ENCODE measurements around the gene CPLX3. TPM values are rescaled to one million over a fixed set of nuclear protein-coding genes. Genes with fewer than 3 reads are reported as not detected.

Gene CPLX3
- total RNA-seq, 4 donors from 2014 or later, result not detected

- Histone ChIP-seq H3K4me3 (no peak overlapping the region), H3K9me3 (no peaks in the 10 kb centered on the region), H3K4me1 (peaks cover 20 to 64% (median 35%) of the 10 kb centered on the region in 4 donors), H3K27me3 (no peaks in the 10 kb centered on the region), H3K27ac (no peak overlapping the region), H3K36me3 (no peaks in the 10 kb centered on the region)
- intact Hi-C loops (cut with DNase I; ENCODE audit: low total_unique reads) (no loop called here), in situ Hi-C loops (cut with MboI; ENCODE audit: low pct_ligation_motif_present in 1 of 4, low pct_unique_long_range_greater_than_20kb in 1 of 4, low sequenced_read_pairs in 3 of 4) (no loop called here)
- TF ChIP-seq POLR2A (IDR thresholded peaks at IDR 0.05) (no peak), EP300 (IDR thresholded peaks at IDR 0.05; ENCODE audit: low read depth) (no peak), POLR2AphosphoS5 (IDR thresholded peaks at IDR 0.05) (no peak), CTCF (IDR thresholded peaks at IDR 0.05) (no peak)
- WGBS, 2 donors (ENCODE audit: low coverage in 1 of 2), result 94% methylated on average over 9 of the region's 9 CpGs; no CpG with 5 or more reads in 1 of the 2 donors
- DNase-seq, result no peak
Observed at GRCh38 chr15:74794970-74795349, 31.5 kb upstream of the CPLX3 start.

DNA sequence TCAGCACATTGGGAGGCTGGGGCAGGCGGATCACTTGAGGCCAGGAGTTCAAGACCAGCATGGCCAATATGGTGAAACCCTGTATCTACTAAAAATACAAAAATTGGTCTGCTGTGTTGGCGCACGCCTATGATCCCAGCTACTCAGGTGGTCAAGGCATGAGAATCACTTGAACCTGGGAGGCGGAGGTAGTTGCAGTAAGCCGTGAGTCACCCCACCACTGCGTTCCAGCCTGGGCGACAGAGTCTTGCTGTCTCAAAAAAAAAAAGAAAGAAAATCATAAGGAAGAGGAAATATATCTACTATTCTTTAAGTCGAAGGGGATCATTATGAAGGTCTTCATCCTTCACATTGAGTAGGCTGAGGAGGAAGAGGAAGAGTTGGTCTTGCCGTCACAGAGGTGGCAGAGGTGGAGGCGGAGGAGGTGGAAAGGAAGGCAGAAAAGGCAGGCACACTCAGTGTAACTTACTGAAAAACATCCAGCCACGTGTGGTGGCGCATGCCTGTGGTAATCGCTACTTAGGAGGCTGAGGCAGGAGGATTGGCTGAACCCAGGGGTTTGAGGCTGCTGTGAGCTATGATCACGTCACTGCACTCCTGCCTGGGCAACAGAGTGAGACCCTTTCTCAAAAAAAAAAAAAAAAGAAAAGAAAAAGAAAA lies 30.3 kb upstream of the CPLX3 start:
- no peak overlapping the region for H3K27ac ChIP-seq
- H3K27me3 ChIP-seq, result no peaks in the 10 kb centered on the region
- no peak for DNase-seq
- 83 to 91% methylated on average over 11 to 14 of the region's 14 CpGs for WGBS, 2 donors (ENCODE audit: low coverage in 1 of 2)
- in situ Hi-C loops (cut with MboI; ENCODE audit: low pct_ligation_motif_present in 1 of 4, low pct_unique_long_range_greater_than_20kb in 1 of 4, low sequenced_read_pairs in 3 of 4) (no loop called here), intact Hi-C loops (cut with DNase I; ENCODE audit: low total_unique reads) (no loop called here)
- H3K36me3 ChIP-seq, result no peaks in the 10 kb centered on the region
- TF ChIP-seq POLR2AphosphoS5 (IDR thresholded peaks at IDR 0.05), result no peak
- no peak for TF ChIP-seq POLR2A (IDR thresholded peaks at IDR 0.05)
- TF ChIP-seq EP300 (IDR thresholded peaks at IDR 0.05; ENCODE audit: low read depth), result no peak
- TF ChIP-seq CTCF (IDR thresholded peaks at IDR 0.05), result no peak
- H3K9me3 ChIP-seq, result no peaks in the 10 kb centered on the region
- no peak overlapping the region for H3K4me3 ChIP-seq
- peaks cover 15 to 61% (median 30%) of the 10 kb centered on the region in 4 donors for H3K4me1 ChIP-seq

DNA sequence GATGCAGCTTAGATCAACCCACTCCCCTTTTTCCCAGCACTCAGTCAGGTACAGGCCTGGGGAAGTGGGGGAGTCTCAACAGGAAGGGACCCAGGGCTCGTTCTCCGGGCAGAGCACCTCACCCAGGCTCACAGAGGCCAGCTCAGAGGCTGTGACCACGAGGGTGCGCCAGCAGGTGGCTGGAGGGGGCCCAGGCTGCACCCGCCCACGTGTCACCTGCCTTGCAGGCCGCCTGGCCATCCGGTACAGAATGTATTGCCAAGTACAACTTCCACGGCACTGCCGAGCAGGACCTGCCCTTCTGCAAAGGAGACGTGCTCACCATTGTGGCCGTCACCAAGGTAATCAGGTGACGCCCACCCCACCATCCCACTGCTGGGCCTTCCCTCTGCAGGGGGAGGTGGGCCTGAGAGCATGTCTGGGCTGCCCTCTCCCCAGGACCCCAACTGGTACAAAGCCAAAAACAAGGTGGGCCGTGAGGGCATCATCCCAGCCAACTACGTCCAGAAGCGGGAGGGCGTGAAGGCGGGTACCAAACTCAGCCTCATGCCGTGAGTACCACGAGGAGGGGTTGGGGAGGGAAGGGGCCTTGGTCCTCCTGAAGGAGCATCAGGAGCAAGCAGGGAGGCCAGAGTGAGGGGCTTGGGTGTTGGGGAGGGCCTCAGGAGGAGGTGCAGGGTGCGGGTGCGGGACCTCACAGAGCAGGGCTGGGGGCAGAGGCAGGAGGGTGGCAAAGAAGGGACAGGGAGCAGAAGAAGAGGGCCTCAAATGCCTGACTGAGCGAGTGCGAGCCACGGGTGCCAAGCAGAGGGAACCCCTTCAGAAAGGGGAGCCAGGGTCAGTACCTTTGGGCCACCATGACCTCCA lies 27.8 kb upstream of the CPLX3 start:
- Histone ChIP-seq H3K27me3 (no peaks in the 10 kb centered on the region), H3K4me3 (no peak overlapping the region), H3K9me3 (no peaks in the 10 kb centered on the region), H3K27ac (peak overlapping the region; percentile 56 to 79 (median 66)), H3K36me3 (peaks cover 0 to 14% (median 6%) of the 10 kb centered on the region in 4 donors), H3K4me1 (peaks cover 10 to 36% (median 19%) of the 10 kb centered on the region in 4 donors)
- in situ Hi-C loops (cut with MboI; ENCODE audit: low pct_ligation_motif_present in 1 of 4, low pct_unique_long_range_greater_than_20kb in 1 of 4, low sequenced_read_pairs in 3 of 4), result no loop called here
- intact Hi-C loops (cut with DNase I; ENCODE audit: low total_unique reads), result no loop called here
- peak; percentile 81 for DNase-seq
- WGBS, 2 donors (ENCODE audit: low coverage in 1 of 2), result 67 to 100% methylated on average over 1 to 25 of the region's 25 CpGs
- TF ChIP-seq EP300 (IDR thresholded peaks at IDR 0.05; ENCODE audit: low read depth) (no peak), POLR2AphosphoS5 (IDR thresholded peaks at IDR 0.05) (peak in 1 of 3 donors; percentile 38), CTCF (IDR thresholded peaks at IDR 0.05) (peak in 3 of 5 experiments; percentile 9 to 14 (median 12))

DNA sequence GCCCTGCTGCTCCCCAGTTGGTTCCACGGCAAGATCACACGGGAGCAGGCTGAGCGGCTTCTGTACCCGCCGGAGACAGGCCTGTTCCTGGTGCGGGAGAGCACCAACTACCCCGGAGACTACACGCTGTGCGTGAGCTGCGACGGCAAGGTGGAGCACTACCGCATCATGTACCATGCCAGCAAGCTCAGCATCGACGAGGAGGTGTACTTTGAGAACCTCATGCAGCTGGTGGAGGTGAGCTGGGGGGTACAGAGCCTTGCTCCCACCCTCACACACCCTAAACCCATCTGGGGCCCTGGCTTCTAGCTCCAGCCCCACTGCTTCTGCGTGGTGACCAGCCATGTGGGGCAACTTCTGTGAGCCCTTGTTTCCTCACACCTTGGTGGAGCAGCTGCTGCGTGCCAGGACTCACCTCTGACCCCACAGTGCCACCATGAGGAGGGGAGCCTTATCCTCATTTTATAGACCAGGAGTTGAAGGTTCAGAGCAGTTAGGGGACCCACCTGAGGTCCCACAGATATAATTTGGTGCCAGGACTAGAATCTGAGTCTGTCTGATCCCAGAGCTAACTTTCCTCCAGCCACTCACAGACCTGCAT lies 27.1 kb upstream of the CPLX3 start:
- intact Hi-C loops (cut with DNase I; ENCODE audit: low total_unique reads), result no loop called here
- no peak overlapping the region for H3K4me3 ChIP-seq
- peaks cover 10 to 34% (median 19%) of the 10 kb centered on the region in 4 donors for H3K4me1 ChIP-seq
- H3K9me3 ChIP-seq, result no peaks in the 10 kb centered on the region
- H3K36me3 ChIP-seq, result peaks cover 0 to 14% (median 6%) of the 10 kb centered on the region in 4 donors
- in situ Hi-C loops (cut with MboI; ENCODE audit: low pct_ligation_motif_present in 1 of 4, low pct_unique_long_range_greater_than_20kb in 1 of 4, low sequenced_read_pairs in 3 of 4), result no loop called here
- DNase-seq, result no peak
- 77% methylated on average over 14 of the region's 16 CpGs; no CpG with 5 or more reads in 1 of the 2 donors for WGBS, 2 donors (ENCODE audit: low coverage in 1 of 2)
- H3K27me3 ChIP-seq, result no peaks in the 10 kb centered on the region
- H3K27ac ChIP-seq, result peak overlapping the region; percentile 56 to 79 (median 66)
- TF ChIP-seq CTCF (IDR thresholded peaks at IDR 0.05), result no peak
- no peak for TF ChIP-seq EP300 (IDR thresholded peaks at IDR 0.05; ENCODE audit: low read depth)
- no peak for TF ChIP-seq POLR2A (IDR thresholded peaks at IDR 0.05)
- no peak for TF ChIP-seq POLR2AphosphoS5 (IDR thresholded peaks at IDR 0.05)
